Transverse colon (tissue), 4 donors: ENCODE measurements around the gene MAP4. TPM values are rescaled to one million over a fixed set of nuclear protein-coding genes. Genes with fewer than 3 reads are reported as not detected.

Experiments used
- DNase-seq: peaks from one replicate; pipeline ENCODE4 v3.0.0-alpha.2; 2019
- H3K27ac ChIP-seq, 4 donors: fragments of 200-600 bp; sonication (generic); 2 replicates each; pipeline ENCODE4 v1.5.1; 2016 to 2018; ENCODE audit warnings: inconsistent platforms in 4 of 4
- H3K27me3 ChIP-seq: fragments of 200-600 bp; sonication (generic); 2 replicates; pipeline ENCODE4 v1.5.1; 2017; ENCODE audit warnings: inconsistent platforms
- H3K36me3 ChIP-seq, 4 donors: fragments of 200-600 bp; sonication (generic); 2 replicates each; pipeline ENCODE4 v1.5.1; 2017 to 2019; ENCODE audit warnings: inconsistent platforms in 4 of 4
- H3K4me1 ChIP-seq, 4 donors: fragments of 200-600 bp; sonication (generic); 2 replicates each; pipeline ENCODE4 v1.5.1; 2017 to 2020; ENCODE audit warnings: inconsistent platforms in 4 of 4
- H3K4me3 ChIP-seq, 4 donors: fragments of 200-600 bp; sonication (generic); 1 replicate in 1 of 4; 2 replicates in 3 of 4; pipeline versions ENCODE4 v1.5.1 to v1.6.1; 2017 to 2019; ENCODE audit warnings: inconsistent platforms in 4 of 4
- H3K9me3 ChIP-seq, 2 donors: fragments of 200-600 bp; sonication (generic); 2 replicates each; pipeline ENCODE4 v1.5.1; 2017 to 2019; ENCODE audit warnings: inconsistent platforms in 2 of 2
- CTCF ChIP-seq, 5 experiments: fragments of 200-600 bp in 3 of 5; fragments of 450-650 bp in 2 of 5; sonication (generic) in 3 of 5; IDR thresholded peaks; 1 replicate in 2 of 5; 2 replicates in 3 of 5; pipeline ENCODE4 v1.5.1; 2016 to 2017; ENCODE audit warnings: antibody characterized with exemption in 5 of 5, inconsistent platforms in 3 of 5, mild to moderate bottlenecking in 2 of 5, moderate library complexity in 1 of 5
- EP300 ChIP-seq: sonication (generic); formaldehyde crosslinking; IDR thresholded peaks from one replicate; pipeline ENCODE4 v1.6.1; 2017; ENCODE audit warnings: antibody characterized with exemption, low read depth
- POLR2A ChIP-seq: fragments of 450-650 bp; IDR thresholded peaks from one replicate; pipeline ENCODE4 v1.6.1; 2016; ENCODE audit warnings: antibody characterized with exemption, mild to moderate bottlenecking, moderate library complexity
- POLR2AphosphoS5 ChIP-seq, 3 donors: sonication (generic); formaldehyde crosslinking; IDR thresholded peaks; one replicate each; pipeline ENCODE4 v1.6.1; 2016; ENCODE audit warnings: antibody characterized with exemption in 3 of 3
- WGBS, 2 donors: methylation state at CpG; one replicate each; pipeline ENCODE4 v1.1.5; 2018; ENCODE audit warnings: low coverage in 1 of 2; 5-methylcytosine and 5-hydroxymethylcytosine counted together
- in situ Hi-C, 4 donors: fragments of 200-750 bp; cut with MboI; loops; one replicate each; pipeline versions ENCODE4 v1.15.0 to v1.15.1; 2017; ENCODE audit warnings: low sequenced_read_pairs in 3 of 4, low pct_ligation_motif_present in 1 of 4, low pct_unique_long_range_greater_than_20kb in 1 of 4
- intact Hi-C: fragments of 100-400 bp; cut with DNase I; formaldehyde crosslinking; loops from one replicate; pipeline ENCODE4 v1.15.1; 2023; ENCODE audit warnings: low total_unique reads
- total RNA-seq, 4 donors: library from RNA; depleted of rRNA; stranded (reverse); fragments of >200 nt; gene quantifications; one replicate each; pipeline ENCODE4 v1.1.0, GENCODE V29; 2016

The MAP4 gene
- total RNA-seq, 4 donors from 2014 or later = 68.8 to 148 (median 82.9) TPM

GRCh38 chr3:47907784-47908183 is 108.4 kb downstream of the MAP4 start:
- H3K9me3 ChIP-seq = no peaks in the 10 kb centered on the region
- H3K4me3 ChIP-seq = no peak overlapping the region
- peaks cover 0 to 25% (median 2%) of the 10 kb centered on the region in 4 donors for H3K36me3 ChIP-seq
- DNase-seq = no peak
- H3K27me3 ChIP-seq = no peaks in the 10 kb centered on the region
- H3K4me1 ChIP-seq = no peaks in the 10 kb centered on the region
- in situ Hi-C loops (no loop called here), intact Hi-C loops (no loop called here)
- H3K27ac ChIP-seq = no peak overlapping the region
- TF ChIP-seq CTCF (IDR thresholded peaks at IDR 0.05) (no peak), EP300 (no peak), POLR2A (no peak), POLR2AphosphoS5 (IDR thresholded peaks at IDR 0.05) (no peak)

- H3K36me3 ChIP-seq = peaks cover 0 to 5% (median 2%) of the 10 kb centered on the region in 4 donors
- no peaks in the 10 kb centered on the region for H3K9me3 ChIP-seq
- H3K4me1 ChIP-seq = no peaks in the 10 kb centered on the region
- no peak overlapping the region for H3K4me3 ChIP-seq
- intact Hi-C loops = no loop called here
- H3K27ac ChIP-seq = no peak overlapping the region
- TF ChIP-seq CTCF (IDR thresholded peaks at IDR 0.05) (no peak), POLR2AphosphoS5 (IDR thresholded peaks at IDR 0.05) (no peak), POLR2A (no peak), EP300 (no peak)
- no peaks in the 10 kb centered on the region for H3K27me3 ChIP-seq
- DNase-seq = no peak
- in situ Hi-C loops = no loop called here
Measured at GRCh38 chr3:47902746-47903145, 113.5 kb downstream of the MAP4 start.

GRCh38 chr3:47901280-47901833 is 114.9 kb downstream of the MAP4 start:
- no peaks in the 10 kb centered on the region for H3K27me3 ChIP-seq
- H3K4me3 ChIP-seq = no peak overlapping the region
- no peaks in the 10 kb centered on the region for H3K9me3 ChIP-seq
- DNase-seq = no peak
- intact Hi-C loops = no loop called here
- WGBS, 2 donors = 94 to 95% methylated on average over 5 to 7 of the region's 7 CpGs
- H3K27ac ChIP-seq = no peak overlapping the region
- in situ Hi-C loops = no loop called here
- H3K36me3 ChIP-seq = peaks cover 0 to 5% (median 0%) of the 10 kb centered on the region in 4 donors
- TF ChIP-seq POLR2AphosphoS5 (IDR thresholded peaks at IDR 0.05) = no peak
- H3K4me1 ChIP-seq = no peaks in the 10 kb centered on the region

DNA sequence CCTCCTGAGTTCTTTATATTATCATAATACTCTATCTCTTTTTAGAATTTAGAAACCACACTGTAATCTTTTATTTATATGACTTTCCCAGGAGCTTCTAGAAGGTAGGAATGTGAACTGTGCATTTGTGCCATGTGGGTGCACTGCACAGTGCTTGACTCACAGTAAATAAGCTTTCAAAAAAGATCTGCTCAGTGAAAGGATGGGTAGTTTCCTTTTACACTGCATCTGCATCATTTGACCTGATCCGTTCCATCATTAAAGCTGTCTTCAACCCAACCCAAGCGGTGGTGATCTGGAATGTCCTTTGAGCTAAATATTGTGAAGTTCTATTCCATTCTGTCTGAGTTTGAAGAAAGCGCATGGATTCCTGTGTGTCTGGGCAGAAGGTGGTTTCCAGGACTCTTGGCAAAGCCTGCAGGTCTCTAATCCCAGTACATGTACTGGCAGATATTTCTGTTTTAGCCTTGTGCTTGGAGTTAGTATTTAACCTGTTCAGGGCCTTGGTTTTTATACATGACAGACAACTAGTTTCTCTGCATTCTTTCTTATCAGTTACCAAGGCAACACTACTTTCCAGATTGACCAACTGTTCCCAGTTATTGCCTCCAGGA is 116.6 kb downstream of the MAP4 start:
- 90 to 91% methylated on average over 3 of the region's 3 CpGs for WGBS, 2 donors
- in situ Hi-C loops = no loop called here
- Histone ChIP-seq H3K27me3 (no peaks in the 10 kb centered on the region), H3K27ac (no peak overlapping the region), H3K4me1 (no peaks in the 10 kb centered on the region), H3K4me3 (no peak overlapping the region), H3K9me3 (no peaks in the 10 kb centered on the region), H3K36me3 (peaks cover 0 to 5% (median 0%) of the 10 kb centered on the region in 4 donors)
- intact Hi-C loops = no loop called here
- DNase-seq = no peak
- no peak for TF ChIP-seq EP300
- TF ChIP-seq POLR2A = no peak
- TF ChIP-seq POLR2AphosphoS5 (IDR thresholded peaks at IDR 0.05) = no peak
- no peak for TF ChIP-seq CTCF (IDR thresholded peaks at IDR 0.05)

- Histone ChIP-seq H3K4me3 (no peak overlapping the region), H3K9me3 (no peaks in the 10 kb centered on the region), H3K27me3 (no peaks in the 10 kb centered on the region), H3K36me3 (peaks cover 0 to 6% (median 0%) of the 10 kb centered on the region in 4 donors), H3K4me1 (no peaks in the 10 kb centered on the region), H3K27ac (no peak overlapping the region)
- TF ChIP-seq EP300 (no peak), POLR2A (no peak), POLR2AphosphoS5 (IDR thresholded peaks at IDR 0.05) (no peak), CTCF (IDR thresholded peaks at IDR 0.05) (no peak)
- 92% methylated on average over 3 of the region's 3 CpGs; no CpG with 5 or more reads in 1 of the 2 donors for WGBS, 2 donors
- intact Hi-C loops (no loop called here), in situ Hi-C loops (no loop called here)
- DNase-seq = no peak
Measured at GRCh38 chr3:47897954-47898353, 118.3 kb downstream of the MAP4 start.
